Left lung (tissue), 10 donors: ENCODE measurements around the gene MCHR1. TPM values are rescaled to one million over a fixed set of nuclear protein-coding genes. Genes with fewer than 3 reads are reported as not detected.
A peak's percentile ranks its signal among the peaks of the same experiment; 100 is the strongest.
"Not testable (repeated sequence)": the region's sequence is repeated elsewhere in the genome, so short reads cannot be mapped to it uniquely, and the experiment has no call there.

Experiments
- ATAC-seq: fragments of 200-7000 bp; cut with Tn5 transposase; one replicate; pipeline ENCODE4 v1.9.1; 2020; ENCODE audit warnings: moderate library complexity
- DNase-seq, 4 donors: peaks; one replicate each; pipeline ENCODE4 v3.0.0-alpha.2; 2013 to 2020
- H3K27ac ChIP-seq, 2 donors: fragments of 200-600 bp; sonication (generic) in 1 of 2; one replicate each; pipeline versions ENCODE4 v1.5.0 to v1.8.0; 2020 to 2021
- H3K27me3 ChIP-seq, 2 donors: fragments of 200-600 bp; sonication (generic) in 1 of 2; one replicate each; pipeline versions ENCODE4 v1.5.0 to v1.8.0; 2020 to 2021
- H3K36me3 ChIP-seq, 2 donors: fragments of 200-600 bp; sonication (generic) in 1 of 2; one replicate each; pipeline versions ENCODE4 v1.5.0 to v1.8.0; 2020 to 2021
- H3K4me1 ChIP-seq, 2 donors: fragments of 200-600 bp; one replicate each; pipeline ENCODE4 v1.8.0; 2021
- H3K4me3 ChIP-seq, 2 donors: fragments of 200-600 bp; sonication (generic) in 1 of 2; one replicate each; pipeline versions ENCODE4 v1.5.0 to v1.8.0; 2020 to 2021; ENCODE audit warnings: mild to moderate bottlenecking in 1 of 2
- H3K9me3 ChIP-seq, 2 donors: fragments of 200-600 bp; sonication (generic) in 1 of 2; one replicate each; pipeline versions ENCODE4 v1.5.0 to v1.8.0; 2020 to 2021
- CTCF ChIP-seq, 2 donors: fragments of 200-600 bp; sonication (generic) in 1 of 2; IDR thresholded peaks; one replicate each; pipeline versions ENCODE4 v1.5.0 to v1.8.0; 2021; ENCODE audit warnings: antibody characterized with exemption in 2 of 2
- intact Hi-C, 2 donors: fragments of 100-400 bp; cut with DNase I; formaldehyde crosslinking; loops; one replicate each; pipeline versions ENCODE4 v1.11.2 to v1.14.2; 2022
- polyA plus RNA-seq, 6 donors: library from polyadenylated mRNA; unstranded; fragments of 120-200 nt; gene quantifications; one replicate each; pipeline ENCODE4 v1.2.1, GENCODE V29; 2013; ENCODE audit not compliant: insufficient read length in 6 of 6
- total RNA-seq, 2 donors: library from RNA; stranded (reverse); fragmentation: NEBNext Ultra II Directional; extraction: Animal tissue kit (Norgen Biotek cat#: 25700); gene quantifications; one replicate each; pipeline ENCODE4 v1.2.1, GENCODE V29; 2021
- donor health status: DM: no; HTN: yes; CAD: no.
- donor health status: DM: no; HTN: no; CAD: no.

Gene MCHR1
- total and polyA plus RNA-seq, 8 donors: 0.12 to 0.42 (median 0.24) TPM; not detected in 2

GRCh38 chr22:40674274-40674673, 5.0 kb upstream of the MCHR1 start:
- intact Hi-C loops: no loop called here
- Histone ChIP-seq H3K36me3 (no peaks in the 10 kb centered on the region), H3K27ac (no peak overlapping the region), H3K9me3 (no peaks in the 10 kb centered on the region), H3K4me1 (peaks cover 0 to 3% of the 10 kb centered on the region in 2 donors), H3K4me3 (no peak overlapping the region), H3K27me3 (peaks cover 0 to 8% of the 10 kb centered on the region in 2 donors)
- TF ChIP-seq CTCF (IDR thresholded peaks at IDR 0.05): no peak
- ATAC-seq (no peak), DNase-seq (peak in 2 of 4 donors; percentile 87 to 94)

- H3K27ac ChIP-seq, H3K9me3 ChIP-seq, H3K4me3 ChIP-seq, intact Hi-C loops, ATAC-seq, H3K36me3 ChIP-seq, DNase-seq: not testable (repeated sequence)
- peaks cover 0 to 13% of the 10 kb centered on the region in 2 donors for H3K4me1 ChIP-seq
- peaks cover 0 to 27% of the 10 kb centered on the region in 2 donors for H3K27me3 ChIP-seq
Measured at GRCh38 chr22:40676166-40676565, 3.1 kb upstream of the MCHR1 start.

GRCh38 chr22:40676644-40677043, 2.6 kb upstream of the MCHR1 start:
- H3K4me1 ChIP-seq: peaks cover 0 to 13% of the 10 kb centered on the region in 2 donors
- H3K4me3 ChIP-seq: no peak overlapping the region
- H3K9me3 ChIP-seq: no peaks in the 10 kb centered on the region
- H3K27me3 ChIP-seq: peaks cover 0 to 31% of the 10 kb centered on the region in 2 donors
- DNase-seq (no peak), ATAC-seq (no peak)
- intact Hi-C loops: no loop called here
- no peaks in the 10 kb centered on the region for H3K36me3 ChIP-seq
- no peak overlapping the region for H3K27ac ChIP-seq
- TF ChIP-seq CTCF (IDR thresholded peaks at IDR 0.05): no peak

GRCh38 chr22:40678493-40679248, 613 bp upstream of the MCHR1 start:
- Histone ChIP-seq H3K27ac (no peak overlapping the region), H3K9me3 (no peaks in the 10 kb centered on the region), H3K27me3 (peaks cover 0 to 31% of the 10 kb centered on the region in 2 donors), H3K4me3 (no peak overlapping the region), H3K4me1 (peaks cover 0 to 17% of the 10 kb centered on the region in 2 donors), H3K36me3 (no peaks in the 10 kb centered on the region)
- ATAC-seq (no peak), DNase-seq (no peak)
- TF ChIP-seq CTCF (IDR thresholded peaks at IDR 0.05): no peak
- intact Hi-C loops: no loop called here

GRCh38 chr22:40679964-40680818, 907 bp downstream of the MCHR1 start:
- intact Hi-C loops: no loop called here
- Histone ChIP-seq H3K4me1 (peaks cover 0 to 17% of the 10 kb centered on the region in 2 donors), H3K27ac (no peak overlapping the region), H3K36me3 (no peaks in the 10 kb centered on the region), H3K27me3 (peaks cover 0 to 31% of the 10 kb centered on the region in 2 donors), H3K9me3 (no peaks in the 10 kb centered on the region), H3K4me3 (no peak overlapping the region)
- no peak for TF ChIP-seq CTCF (IDR thresholded peaks at IDR 0.05)
- DNase-seq (peak in 1 of 4 donors; percentile 29), ATAC-seq (no peak)
